Ishikawa (cell line): ENCODE measurements around the gene CASK.

ENCODE experiments used
- CEBPB ChIP-seq: IDR thresholded peaks from 2 replicates; pipeline ENCODE4 v1.6.1; 2012
- CREB1 ChIP-seq: IDR thresholded peaks from 2 replicates; pipeline ENCODE4 v1.6.1; 2012; ENCODE audit warnings: low read depth
- EGR1 ChIP-seq: IDR thresholded peaks from 2 replicates; pipeline ENCODE4 v1.6.1; 2012
- EP300 ChIP-seq: IDR thresholded peaks from 2 replicates; pipeline ENCODE4 v1.6.1; 2012; ENCODE audit warnings: borderline replicate concordance
- FOXM1 ChIP-seq: IDR thresholded peaks from 2 replicates; pipeline ENCODE4 v1.6.1; 2012; ENCODE audit warnings: low read depth, borderline replicate concordance
- MAX ChIP-seq: IDR thresholded peaks from 2 replicates; pipeline ENCODE4 v1.6.1; 2012
- NFIC ChIP-seq: IDR thresholded peaks from 2 replicates; pipeline ENCODE4 v1.6.1; 2012
- RAD21 ChIP-seq: IDR thresholded peaks from 2 replicates; pipeline ENCODE4 v1.6.1; 2012; ENCODE audit warnings: low read depth
- REST ChIP-seq: IDR thresholded peaks from 2 replicates; pipeline ENCODE4 v1.6.1; 2012; ENCODE audit warnings: low read depth, mild to moderate bottlenecking
- TAF1 ChIP-seq: IDR thresholded peaks from 2 replicates; pipeline ENCODE4 v1.6.1; 2012; ENCODE audit warnings: low read depth, mild to moderate bottlenecking
- TCF12 ChIP-seq: IDR thresholded peaks from 2 replicates; pipeline ENCODE4 v1.6.1; 2012; ENCODE audit warnings: low read depth
- TEAD4 ChIP-seq: IDR thresholded peaks from 2 replicates; pipeline ENCODE4 v1.6.1; 2012
- USF1 ChIP-seq: IDR thresholded peaks from 2 replicates; pipeline ENCODE4 v1.6.1; 2012
- YY1 ChIP-seq: IDR thresholded peaks from 2 replicates; pipeline ENCODE4 v1.6.1; 2012; ENCODE audit warnings: low read depth
- ZBTB7A ChIP-seq: IDR thresholded peaks from 2 replicates; pipeline ENCODE4 v1.6.1; 2012; ENCODE audit warnings: low read depth

The CASK gene

GRCh38 chrX:41518127-41518840 lies 405.1 kb downstream of the CASK start:
- TF ChIP-seq CEBPB (no peak), RAD21 (no peak), REST (no peak), FOXM1 (no peak), EGR1 (no peak), CREB1 (no peak), TAF1 (no peak), USF1 (no peak), EP300 (no peak), TCF12 (no peak), MAX (no peak), YY1 (no peak), ZBTB7A (no peak)

- TF ChIP-seq TAF1 (no peak), EGR1 (no peak), CEBPB (no peak), TEAD4 (no peak), USF1 (no peak), ZBTB7A (no peak), RAD21 (no peak)
These were observed 406.2 kb downstream of the CASK start for GRCh38 chrX:41516999-41517765.

GRCh38 chrX:41516456-41516855 lies 406.9 kb downstream of the CASK start:
- no peak for TF ChIP-seq TCF12
- no peak for TF ChIP-seq MAX
- TF ChIP-seq NFIC: no peak
- no peak for TF ChIP-seq ZBTB7A
- no peak for TF ChIP-seq CREB1
- TF ChIP-seq REST: no peak

- no peak for TF ChIP-seq TCF12
- no peak for TF ChIP-seq CEBPB
These were observed 408.0 kb downstream of the CASK start for GRCh38 chrX:41515376-41515775.

- TF ChIP-seq ZBTB7A: no peak
- no peak for TF ChIP-seq TEAD4
- no peak for TF ChIP-seq TAF1
- TF ChIP-seq REST: no peak
These were observed 409.2 kb downstream of the CASK start for GRCh38 chrX:41514179-41514578.
